AG08396 (cell line): ENCODE measurements around the gene CPXM1.

Source experiments
- DNase-seq: peaks from one replicate; pipeline ENCODE4 v3.0.0; 2012; ENCODE audit warnings: low spot score, mixed read lengths

Gene CPXM1

GRCh38 chr20:2748551-2749342, 51.7 kb downstream of the CPXM1 start:
- no peak for DNase-seq

- no peak for DNase-seq
These were observed 52.7 kb downstream of the CPXM1 start for GRCh38 chr20:2747676-2748235.

GRCh38 chr20:2746636-2747265, 53.7 kb downstream of the CPXM1 start:
- DNase-seq: no peak

- no peak for DNase-seq
These were observed 54.3 kb downstream of the CPXM1 start for GRCh38 chr20:2745936-2746635.

GRCh38 chr20:2745060-2745910, 55.1 kb downstream of the CPXM1 start:
- no peak for DNase-seq
